ENCODE data around the gene SNX20. TPM values are rescaled to one million over a fixed set of nuclear protein-coding genes. Genes with fewer than 3 reads are reported as not detected.
A peak's percentile ranks its signal among the peaks of the same experiment; 100 is the strongest.

The SNX20 gene
- total and polyA plus RNA-seq, 10 of the 15 experiments (the other 5 are each of a cell fraction or from before 2014, with no cell fraction given) = 4.6 to 30.8 (median 21.9) TPM

DNA sequence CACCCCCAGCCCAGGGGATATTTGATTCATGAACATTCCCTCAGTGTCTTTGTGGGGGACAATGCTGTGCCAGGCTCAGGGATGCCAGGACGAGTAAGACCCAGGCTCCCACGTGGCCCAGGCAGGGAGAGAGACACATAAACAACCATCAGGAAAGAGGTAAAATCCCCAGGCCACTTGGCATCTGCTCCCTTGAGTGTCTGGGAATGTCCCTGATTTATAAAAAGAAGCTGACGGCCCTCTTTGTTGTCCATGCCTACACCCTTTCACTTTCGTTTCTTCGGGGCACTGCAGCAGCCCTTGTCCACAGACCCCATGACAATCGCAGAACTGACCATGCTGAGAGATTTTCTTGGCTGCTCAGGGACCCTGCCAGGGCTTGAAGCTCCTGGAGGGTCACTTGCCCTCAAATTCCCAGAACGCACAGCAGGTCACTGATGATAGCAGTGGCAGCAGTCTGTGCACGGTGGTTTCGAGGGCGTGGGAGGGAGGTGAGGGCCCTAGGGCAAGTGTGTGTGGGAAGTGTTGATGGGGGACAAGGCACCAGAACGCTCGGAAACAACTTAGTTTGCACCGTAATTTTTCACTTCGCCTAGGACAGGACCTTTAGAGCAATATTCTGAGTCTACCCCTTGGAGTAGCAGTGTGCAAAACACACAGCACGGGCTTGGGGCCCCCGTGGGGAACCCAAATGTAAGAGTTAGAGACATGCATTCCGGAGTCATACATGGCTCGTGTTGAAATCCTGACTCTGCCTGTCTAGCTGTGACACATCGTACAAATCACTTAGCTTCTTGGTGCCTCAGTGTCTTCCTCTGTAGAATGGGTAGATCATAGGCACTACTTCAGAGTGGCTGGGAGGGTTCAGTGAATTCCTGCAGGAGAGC lies 17.0 kb upstream of the SNX20 start (continued):
- TF ChIP-seq RELA (IDR thresholded peaks at IDR 0.05; ENCODE audit: borderline replicate concordance, partially characterized antibody) (peak; percentile 83), RFX5 (IDR thresholded peaks at IDR 0.05; ENCODE audit: low read depth, low read length) (no peak), SUZ12 (IDR thresholded peaks at IDR 0.05; ENCODE audit: unreplicated experiment) (no peak), BMI1 (IDR thresholded peaks at IDR 0.05; ENCODE audit: borderline replicate concordance) (0 out of 2 replicates have a peak, but pooled peaks have one; percentile 55), RB1 (IDR thresholded peaks at IDR 0.05; ENCODE audit: borderline replicate concordance) (no peak), ZZZ3 (IDR thresholded peaks at IDR 0.05; ENCODE audit: control insufficient read depth, insufficient read length, low read depth) (no peak), POLR2AphosphoS5 (IDR thresholded peaks at IDR 0.05; ENCODE audit: low read length) (peak; percentile 51), DPF2 (IDR thresholded peaks at IDR 0.05) (peak; percentile 97), KLF5 (IDR thresholded peaks at IDR 0.05; ENCODE audit: partially characterized antibody) (no peak), SIX5 (IDR thresholded peaks at IDR 0.05; ENCODE audit: low read depth, low read length, severe bottlenecking) (no peak), PML (IDR thresholded peaks at IDR 0.05; ENCODE audit: low read length) (peak; percentile 49; the same call in 1 of the 2 replicates)
- TF ChIP-seq, protein P1, sequence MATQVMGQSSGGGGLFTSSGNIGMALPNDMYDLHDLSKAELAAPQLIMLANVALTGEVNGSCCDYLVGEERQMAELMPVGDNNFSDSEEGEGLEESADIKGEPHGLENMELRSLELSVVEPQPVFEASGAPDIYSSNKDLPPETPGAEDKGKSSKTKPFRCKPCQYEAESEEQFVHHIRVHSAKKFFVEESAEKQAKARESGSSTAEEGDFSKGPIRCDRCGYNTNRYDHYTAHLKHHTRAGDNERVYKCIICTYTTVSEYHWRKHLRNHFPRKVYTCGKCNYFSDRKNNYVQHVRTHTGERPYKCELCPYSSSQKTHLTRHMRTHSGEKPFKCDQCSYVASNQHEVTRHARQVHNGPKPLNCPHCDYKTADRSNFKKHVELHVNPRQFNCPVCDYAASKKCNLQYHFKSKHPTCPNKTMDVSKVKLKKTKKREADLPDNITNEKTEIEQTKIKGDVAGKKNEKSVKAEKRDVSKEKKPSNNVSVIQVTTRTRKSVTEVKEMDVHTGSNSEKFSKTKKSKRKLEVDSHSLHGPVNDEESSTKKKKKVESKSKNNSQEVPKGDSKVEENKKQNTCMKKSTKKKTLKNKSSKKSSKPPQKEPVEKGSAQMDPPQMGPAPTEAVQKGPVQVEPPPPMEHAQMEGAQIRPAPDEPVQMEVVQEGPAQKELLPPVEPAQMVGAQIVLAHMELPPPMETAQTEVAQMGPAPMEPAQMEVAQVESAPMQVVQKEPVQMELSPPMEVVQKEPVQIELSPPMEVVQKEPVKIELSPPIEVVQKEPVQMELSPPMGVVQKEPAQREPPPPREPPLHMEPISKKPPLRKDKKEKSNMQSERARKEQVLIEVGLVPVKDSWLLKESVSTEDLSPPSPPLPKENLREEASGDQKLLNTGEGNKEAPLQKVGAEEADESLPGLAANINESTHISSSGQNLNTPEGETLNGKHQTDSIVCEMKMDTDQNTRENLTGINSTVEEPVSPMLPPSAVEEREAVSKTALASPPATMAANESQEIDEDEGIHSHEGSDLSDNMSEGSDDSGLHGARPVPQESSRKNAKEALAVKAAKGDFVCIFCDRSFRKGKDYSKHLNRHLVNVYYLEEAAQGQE (IDR thresholded peaks at IDR 0.05; ENCODE audit: low read depth, low read length) = no peak
- TF ChIP-seq, protein P2, sequence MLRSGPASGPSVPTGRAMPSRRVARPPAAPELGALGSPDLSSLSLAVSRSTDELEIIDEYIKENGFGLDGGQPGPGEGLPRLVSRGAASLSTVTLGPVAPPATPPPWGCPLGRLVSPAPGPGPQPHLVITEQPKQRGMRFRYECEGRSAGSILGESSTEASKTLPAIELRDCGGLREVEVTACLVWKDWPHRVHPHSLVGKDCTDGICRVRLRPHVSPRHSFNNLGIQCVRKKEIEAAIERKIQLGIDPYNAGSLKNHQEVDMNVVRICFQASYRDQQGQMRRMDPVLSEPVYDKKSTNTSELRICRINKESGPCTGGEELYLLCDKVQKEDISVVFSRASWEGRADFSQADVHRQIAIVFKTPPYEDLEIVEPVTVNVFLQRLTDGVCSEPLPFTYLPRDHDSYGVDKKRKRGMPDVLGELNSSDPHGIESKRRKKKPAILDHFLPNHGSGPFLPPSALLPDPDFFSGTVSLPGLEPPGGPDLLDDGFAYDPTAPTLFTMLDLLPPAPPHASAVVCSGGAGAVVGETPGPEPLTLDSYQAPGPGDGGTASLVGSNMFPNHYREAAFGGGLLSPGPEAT (IDR thresholded peaks at IDR 0.05; ENCODE audit: low read depth) = peak; percentile 94
- TF ChIP-seq, protein P3, sequence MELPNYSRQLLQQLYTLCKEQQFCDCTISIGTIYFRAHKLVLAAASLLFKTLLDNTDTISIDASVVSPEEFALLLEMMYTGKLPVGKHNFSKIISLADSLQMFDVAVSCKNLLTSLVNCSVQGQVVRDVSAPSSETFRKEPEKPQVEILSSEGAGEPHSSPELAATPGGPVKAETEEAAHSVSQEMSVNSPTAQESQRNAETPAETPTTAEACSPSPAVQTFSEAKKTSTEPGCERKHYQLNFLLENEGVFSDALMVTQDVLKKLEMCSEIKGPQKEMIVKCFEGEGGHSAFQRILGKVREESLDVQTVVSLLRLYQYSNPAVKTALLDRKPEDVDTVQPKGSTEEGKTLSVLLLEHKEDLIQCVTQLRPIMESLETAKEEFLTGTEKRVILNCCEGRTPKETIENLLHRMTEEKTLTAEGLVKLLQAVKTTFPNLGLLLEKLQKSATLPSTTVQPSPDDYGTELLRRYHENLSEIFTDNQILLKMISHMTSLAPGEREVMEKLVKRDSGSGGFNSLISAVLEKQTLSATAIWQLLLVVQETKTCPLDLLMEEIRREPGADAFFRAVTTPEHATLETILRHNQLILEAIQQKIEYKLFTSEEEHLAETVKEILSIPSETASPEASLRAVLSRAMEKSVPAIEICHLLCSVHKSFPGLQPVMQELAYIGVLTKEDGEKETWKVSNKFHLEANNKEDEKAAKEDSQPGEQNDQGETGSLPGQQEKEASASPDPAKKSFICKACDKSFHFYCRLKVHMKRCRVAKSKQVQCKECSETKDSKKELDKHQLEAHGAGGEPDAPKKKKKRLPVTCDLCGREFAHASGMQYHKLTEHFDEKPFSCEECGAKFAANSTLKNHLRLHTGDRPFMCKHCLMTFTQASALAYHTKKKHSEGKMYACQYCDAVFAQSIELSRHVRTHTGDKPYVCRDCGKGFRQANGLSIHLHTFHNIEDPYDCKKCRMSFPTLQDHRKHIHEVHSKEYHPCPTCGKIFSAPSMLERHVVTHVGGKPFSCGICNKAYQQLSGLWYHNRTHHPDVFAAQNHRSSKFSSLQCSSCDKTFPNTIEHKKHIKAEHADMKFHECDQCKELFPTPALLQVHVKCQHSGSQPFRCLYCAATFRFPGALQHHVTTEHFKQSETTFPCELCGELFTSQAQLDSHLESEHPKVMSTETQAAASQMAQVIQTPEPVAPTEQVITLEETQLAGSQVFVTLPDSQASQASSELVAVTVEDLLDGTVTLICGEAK (IDR thresholded peaks at IDR 0.05; ENCODE audit: borderline replicate concordance) = no peak
- TF ChIP-seq, protein P4, sequence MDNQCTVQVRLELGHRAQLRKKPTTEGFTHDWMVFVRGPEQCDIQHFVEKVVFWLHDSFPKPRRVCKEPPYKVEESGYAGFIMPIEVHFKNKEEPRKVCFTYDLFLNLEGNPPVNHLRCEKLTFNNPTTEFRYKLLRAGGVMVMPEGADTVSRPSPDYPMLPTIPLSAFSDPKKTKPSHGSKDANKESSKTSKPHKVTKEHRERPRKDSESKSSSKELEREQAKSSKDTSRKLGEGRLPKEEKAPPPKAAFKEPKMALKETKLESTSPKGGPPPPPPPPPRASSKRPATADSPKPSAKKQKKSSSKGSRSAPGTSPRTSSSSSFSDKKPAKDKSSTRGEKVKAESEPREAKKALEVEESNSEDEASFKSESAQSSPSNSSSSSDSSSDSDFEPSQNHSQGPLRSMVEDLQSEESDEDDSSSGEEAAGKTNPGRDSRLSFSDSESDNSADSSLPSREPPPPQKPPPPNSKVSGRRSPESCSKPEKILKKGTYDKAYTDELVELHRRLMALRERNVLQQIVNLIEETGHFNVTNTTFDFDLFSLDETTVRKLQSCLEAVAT (IDR thresholded peaks at IDR 0.05) = peak; percentile 10; the same call in 1 of the 2 replicates
- TF ChIP-seq, protein P5, sequence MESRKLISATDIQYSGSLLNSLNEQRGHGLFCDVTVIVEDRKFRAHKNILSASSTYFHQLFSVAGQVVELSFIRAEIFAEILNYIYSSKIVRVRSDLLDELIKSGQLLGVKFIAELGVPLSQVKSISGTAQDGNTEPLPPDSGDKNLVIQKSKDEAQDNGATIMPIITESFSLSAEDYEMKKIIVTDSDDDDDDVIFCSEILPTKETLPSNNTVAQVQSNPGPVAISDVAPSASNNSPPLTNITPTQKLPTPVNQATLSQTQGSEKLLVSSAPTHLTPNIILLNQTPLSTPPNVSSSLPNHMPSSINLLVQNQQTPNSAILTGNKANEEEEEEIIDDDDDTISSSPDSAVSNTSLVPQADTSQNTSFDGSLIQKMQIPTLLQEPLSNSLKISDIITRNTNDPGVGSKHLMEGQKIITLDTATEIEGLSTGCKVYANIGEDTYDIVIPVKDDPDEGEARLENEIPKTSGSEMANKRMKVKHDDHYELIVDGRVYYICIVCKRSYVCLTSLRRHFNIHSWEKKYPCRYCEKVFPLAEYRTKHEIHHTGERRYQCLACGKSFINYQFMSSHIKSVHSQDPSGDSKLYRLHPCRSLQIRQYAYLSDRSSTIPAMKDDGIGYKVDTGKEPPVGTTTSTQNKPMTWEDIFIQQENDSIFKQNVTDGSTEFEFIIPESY (IDR thresholded peaks at IDR 0.05) = no peak

Data from GM12878 (cell line).